HUES48 (cell line): ENCODE results near the gene CHEK1.

Source experiments
- H3K27ac ChIP-seq: one replicate; pipeline ENCODE4 v1.7.0; 2013; ENCODE audit warnings: low read depth, low read length, inconsistent platforms
- H3K27me3 ChIP-seq: 2 replicates; pipeline ENCODE4 v1.6.1; 2013; ENCODE audit warnings: mild to moderate bottlenecking, low read length; ENCODE audit not compliant: control insufficient read depth, insufficient read depth
- H3K36me3 ChIP-seq: 2 replicates; pipeline ENCODE4 v1.6.1; 2013; ENCODE audit warnings: low read length; ENCODE audit not compliant: control insufficient read depth, insufficient read depth
- H3K4me1 ChIP-seq: 2 replicates; pipeline ENCODE4 v1.6.1; 2013; ENCODE audit warnings: mild to moderate bottlenecking, low read length; ENCODE audit not compliant: control insufficient read depth, insufficient read depth
- H3K4me3 ChIP-seq: 2 replicates; pipeline ENCODE4 v1.5.1; 2013; ENCODE audit warnings: mild to moderate bottlenecking, low read depth, low read length
- H3K9ac ChIP-seq: 2 replicates; pipeline ENCODE4 v1.6.1; 2013; ENCODE audit warnings: mild to moderate bottlenecking, low read depth, low read length, moderate library complexity
- H3K9me3 ChIP-seq: 2 replicates; pipeline ENCODE4 v1.6.1; 2013; ENCODE audit warnings: low read length; ENCODE audit not compliant: control insufficient read depth, insufficient read depth

Gene CHEK1

DNA sequence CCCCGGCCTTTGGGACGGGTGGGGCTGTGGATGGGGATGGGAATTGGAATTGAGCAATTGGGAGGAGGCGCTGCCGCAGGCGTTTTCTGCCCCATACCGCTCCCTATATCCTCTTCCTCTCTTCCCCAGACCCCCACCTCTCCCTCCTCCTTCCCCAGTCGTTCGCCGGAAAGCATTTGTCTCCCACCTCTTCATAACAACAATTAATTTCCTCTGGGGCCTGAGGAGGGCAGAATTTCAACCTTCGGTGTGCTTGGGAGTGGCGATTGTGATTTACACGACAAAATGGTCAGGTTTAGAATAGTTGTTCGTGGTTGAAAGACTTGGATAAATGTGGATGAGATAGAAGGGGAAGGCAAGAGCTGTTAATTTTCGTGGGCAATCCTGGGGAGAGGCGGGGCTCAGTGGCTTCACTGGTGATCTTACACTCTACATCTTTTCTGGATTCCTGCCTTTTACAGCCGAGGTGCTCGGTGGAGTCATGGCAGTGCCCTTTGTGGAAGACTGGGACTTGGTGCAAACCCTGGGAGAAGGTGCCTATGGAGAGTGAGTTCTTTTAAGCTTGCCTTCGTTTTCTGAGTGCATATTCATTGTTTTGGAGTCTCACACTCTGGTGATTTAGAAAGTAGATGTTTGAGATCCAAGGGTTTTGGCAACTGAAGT lies 1.5 kb downstream of the CHEK1 start:
- Histone ChIP-seq H3K9ac (peak overlapping the region; percentile 93), H3K36me3 (peaks cover 58% of the 10 kb centered on the region), H3K27ac (peak overlapping the region; percentile 99), H3K9me3 (no peaks in the 10 kb centered on the region), H3K4me1 (peaks cover 13% of the 10 kb centered on the region), H3K27me3 (no peaks in the 10 kb centered on the region), H3K4me3 (peak overlapping the region; percentile 87)

GRCh38 chr11:125627236-125627910 lies 2.4 kb downstream of the CHEK1 start:
- no peaks in the 10 kb centered on the region for H3K27me3 ChIP-seq
- peaks cover 58% of the 10 kb centered on the region for H3K36me3 ChIP-seq
- peak overlapping the region; percentile 93 for H3K9ac ChIP-seq
- H3K4me1 ChIP-seq = peaks cover 13% of the 10 kb centered on the region
- no peaks in the 10 kb centered on the region for H3K9me3 ChIP-seq
- peak overlapping the region; percentile 87 for H3K4me3 ChIP-seq
- peak overlapping the region; percentile 99 for H3K27ac ChIP-seq

GRCh38 chr11:125637840-125638239 lies 12.9 kb downstream of the CHEK1 start:
- Histone ChIP-seq H3K4me3 (no peak overlapping the region), H3K9ac (no peak overlapping the region), H3K4me1 (no peaks in the 10 kb centered on the region), H3K9me3 (no peaks in the 10 kb centered on the region), H3K27ac (no peak overlapping the region), H3K27me3 (no peaks in the 10 kb centered on the region), H3K36me3 (peaks cover 98% of the 10 kb centered on the region)

GRCh38 chr11:125638315-125638714 lies 13.4 kb downstream of the CHEK1 start:
- H3K27ac ChIP-seq = no peak overlapping the region
- no peak overlapping the region for H3K4me3 ChIP-seq
- H3K27me3 ChIP-seq = no peaks in the 10 kb centered on the region
- peaks cover 96% of the 10 kb centered on the region for H3K36me3 ChIP-seq
- no peak overlapping the region for H3K9ac ChIP-seq
- no peaks in the 10 kb centered on the region for H3K4me1 ChIP-seq
- no peaks in the 10 kb centered on the region for H3K9me3 ChIP-seq

DNA sequence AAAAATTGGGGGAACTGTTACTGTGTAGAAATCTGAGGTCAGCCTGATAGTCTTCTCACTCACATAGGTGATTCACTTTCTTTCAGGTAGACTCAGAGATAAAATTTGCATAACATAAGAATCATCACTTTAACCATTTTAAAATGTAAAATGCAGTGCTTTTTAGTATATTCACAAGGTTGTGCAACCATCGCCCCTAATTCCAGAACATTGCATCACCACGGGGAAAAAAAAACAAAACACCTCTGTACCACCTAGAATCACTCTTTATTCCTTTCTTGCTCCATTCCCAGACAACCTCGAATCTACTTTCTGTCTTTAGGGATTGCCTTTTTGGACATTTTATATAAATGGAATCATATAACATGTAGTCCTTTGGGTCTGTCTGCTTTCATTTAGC lies 20.9 kb downstream of the CHEK1 start:
- Histone ChIP-seq H3K4me1 (no peaks in the 10 kb centered on the region), H3K9me3 (no peaks in the 10 kb centered on the region), H3K4me3 (no peak overlapping the region), H3K27ac (no peak overlapping the region), H3K9ac (no peak overlapping the region), H3K27me3 (no peaks in the 10 kb centered on the region), H3K36me3 (peaks cover 92% of the 10 kb centered on the region)

DNA sequence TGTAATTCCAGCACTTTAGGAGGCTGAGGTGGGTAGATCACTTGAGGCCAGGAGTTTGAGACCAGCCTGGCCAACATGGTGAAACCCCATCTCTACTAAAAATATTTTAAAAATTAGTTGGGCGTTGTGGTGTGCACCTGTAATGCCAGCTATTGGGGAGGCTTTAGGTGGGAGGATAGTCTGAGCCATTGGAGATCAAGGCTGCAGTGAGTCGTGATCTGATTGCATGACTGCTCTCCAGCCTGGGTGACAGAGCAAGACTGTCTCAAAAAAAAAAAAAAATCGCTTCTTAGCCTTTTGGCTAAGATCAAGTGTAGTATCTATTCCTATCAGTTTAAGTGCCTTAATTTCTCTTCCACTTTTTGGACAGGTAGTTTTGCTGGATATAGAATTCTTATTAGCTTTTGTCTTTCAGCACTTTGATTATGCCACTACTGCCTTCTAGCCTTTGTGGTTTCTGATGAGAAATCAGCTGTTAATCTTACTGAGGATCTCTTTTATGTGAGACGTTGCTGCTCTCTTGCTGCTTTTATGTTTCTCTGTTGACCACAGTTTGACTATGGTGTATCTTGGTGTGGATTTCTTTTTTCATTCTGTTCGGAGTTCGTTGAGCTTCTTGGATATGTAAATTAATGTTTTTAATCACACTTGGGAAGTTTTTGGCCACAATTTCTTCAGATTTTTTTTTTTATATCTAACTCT lies 24.7 kb downstream of the CHEK1 start:
- peaks cover 92% of the 10 kb centered on the region for H3K36me3 ChIP-seq
- no peak overlapping the region for H3K4me3 ChIP-seq
- H3K9ac ChIP-seq = no peak overlapping the region
- H3K9me3 ChIP-seq = no peaks in the 10 kb centered on the region
- H3K4me1 ChIP-seq = no peaks in the 10 kb centered on the region
- H3K27me3 ChIP-seq = no peaks in the 10 kb centered on the region
- no peak overlapping the region for H3K27ac ChIP-seq

DNA sequence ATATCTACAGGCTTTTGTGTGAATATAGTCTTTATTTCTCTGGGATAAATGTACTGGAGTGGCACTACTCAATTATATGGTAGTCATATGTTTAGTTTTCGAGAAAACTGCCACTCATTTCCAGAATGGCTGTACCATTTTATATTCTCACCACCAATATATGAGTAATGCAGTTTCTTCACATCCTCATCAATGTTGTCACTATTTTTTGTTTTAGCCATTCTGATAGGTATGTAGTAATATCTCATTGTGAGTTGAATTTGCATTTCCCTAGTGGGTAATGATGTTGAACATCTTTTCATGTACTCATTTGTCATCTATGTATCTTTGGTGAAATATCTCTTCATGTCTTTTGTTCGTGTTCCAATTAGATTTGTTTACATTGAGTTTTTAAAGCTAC lies 37.7 kb downstream of the CHEK1 start:
- Histone ChIP-seq H3K9ac (no peak overlapping the region), H3K4me1 (no peaks in the 10 kb centered on the region), H3K36me3 (peaks cover 78% of the 10 kb centered on the region), H3K4me3 (no peak overlapping the region), H3K9me3 (no peaks in the 10 kb centered on the region), H3K27ac (no peak overlapping the region), H3K27me3 (no peaks in the 10 kb centered on the region)

DNA sequence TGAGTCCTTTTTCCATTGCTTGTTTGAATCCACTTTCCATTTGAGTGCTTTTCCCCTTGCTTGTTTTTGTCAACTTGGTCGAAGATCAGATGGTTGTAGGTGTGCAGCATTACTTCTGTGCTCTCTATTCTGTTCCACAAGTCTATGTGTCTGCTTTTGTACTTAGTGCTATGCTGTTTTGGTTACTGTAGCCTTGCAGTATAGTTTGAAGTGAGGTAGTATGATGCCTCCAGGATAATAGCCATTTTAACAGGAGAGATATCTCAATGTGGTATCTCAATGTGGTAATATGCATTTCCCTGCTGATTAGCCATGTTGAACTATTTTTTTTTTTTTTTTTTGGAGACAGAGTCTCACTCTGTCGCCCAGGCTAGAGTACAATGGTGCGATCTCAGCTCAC lies 38.9 kb downstream of the CHEK1 start:
- H3K9me3 ChIP-seq = no peaks in the 10 kb centered on the region
- no peaks in the 10 kb centered on the region for H3K27me3 ChIP-seq
- no peak overlapping the region for H3K27ac ChIP-seq
- no peak overlapping the region for H3K9ac ChIP-seq
- H3K4me1 ChIP-seq = no peaks in the 10 kb centered on the region
- no peak overlapping the region for H3K4me3 ChIP-seq
- H3K36me3 ChIP-seq = peaks cover 71% of the 10 kb centered on the region

DNA sequence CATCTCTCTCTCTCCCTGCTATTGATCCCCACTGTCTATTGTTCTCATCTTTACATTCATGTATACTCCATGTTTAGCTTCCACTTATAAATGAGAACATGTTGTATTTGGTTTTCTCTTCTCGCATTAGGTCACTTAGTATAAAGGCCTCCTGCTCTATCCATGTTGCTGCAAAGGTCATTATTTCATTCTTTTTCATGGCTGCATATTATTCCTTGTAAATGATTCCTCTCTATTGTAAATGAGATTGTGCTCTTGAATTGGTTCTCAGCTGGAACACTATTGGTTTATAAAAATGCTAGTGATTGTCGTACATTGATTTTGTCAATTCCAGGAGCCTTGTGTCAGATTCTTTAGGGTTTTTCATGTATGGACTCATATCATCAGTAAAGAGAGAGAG lies 42.2 kb downstream of the CHEK1 start:
- Histone ChIP-seq H3K4me3 (no peak overlapping the region), H3K9ac (no peak overlapping the region), H3K27ac (no peak overlapping the region), H3K27me3 (no peaks in the 10 kb centered on the region), H3K9me3 (no peaks in the 10 kb centered on the region), H3K36me3 (peaks cover 64% of the 10 kb centered on the region), H3K4me1 (no peaks in the 10 kb centered on the region)

DNA sequence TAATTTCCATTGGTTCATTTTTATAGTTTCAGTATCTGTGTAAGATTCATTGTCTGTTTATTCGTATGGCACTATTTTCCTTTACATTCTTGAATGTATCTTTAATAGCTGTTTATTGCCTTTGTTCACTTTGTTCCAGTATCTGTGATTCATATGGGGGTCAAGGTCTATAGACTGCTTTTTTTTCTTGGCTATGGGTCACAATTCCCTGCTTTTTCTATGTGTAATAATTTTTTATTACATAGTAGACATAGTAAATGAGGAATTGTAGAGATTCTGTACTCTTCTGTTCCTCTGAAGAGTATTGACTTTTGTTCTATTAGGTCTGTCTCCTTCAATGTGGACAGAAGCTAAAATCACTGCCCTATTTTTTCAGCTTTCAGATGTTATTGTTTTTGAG lies 45.2 kb downstream of the CHEK1 start:
- Histone ChIP-seq H3K36me3 (peaks cover 57% of the 10 kb centered on the region), H3K9me3 (no peaks in the 10 kb centered on the region), H3K4me3 (no peak overlapping the region)

DNA sequence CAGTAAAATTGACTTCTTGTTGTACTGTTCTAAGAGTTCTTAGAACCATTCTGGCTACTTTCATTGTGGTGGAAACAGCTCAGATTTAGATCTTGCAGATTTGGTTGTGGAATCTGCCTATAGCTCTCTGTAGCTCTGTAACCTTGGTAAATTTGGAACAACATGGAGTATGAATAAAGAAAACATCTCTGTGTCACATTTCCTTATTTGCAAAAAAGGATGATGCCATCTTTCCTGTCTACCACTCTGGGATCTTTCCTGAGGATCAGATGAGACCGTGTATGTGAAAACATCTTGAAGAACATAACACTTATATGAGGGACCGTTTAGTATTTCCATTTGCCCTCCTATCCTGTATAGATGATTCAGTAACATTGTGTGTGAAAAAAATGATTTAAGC lies 46.6 kb downstream of the CHEK1 start:
- Histone ChIP-seq H3K27me3 (no peaks in the 10 kb centered on the region), H3K36me3 (peaks cover 66% of the 10 kb centered on the region), H3K9ac (no peak overlapping the region), H3K27ac (no peak overlapping the region), H3K9me3 (no peaks in the 10 kb centered on the region), H3K4me1 (no peaks in the 10 kb centered on the region), H3K4me3 (no peak overlapping the region)

More for the DNA sequence above, 45.2 kb downstream of the CHEK1 start:
- Histone ChIP-seq H3K9ac (no peak overlapping the region), H3K27me3 (no peaks in the 10 kb centered on the region), H3K4me1 (no peaks in the 10 kb centered on the region), H3K27ac (no peak overlapping the region)
